HG03108 (cell line): ENCODE data around the gene WDR73.
A peak's percentile ranks its signal among the peaks of the same experiment; 100 is the strongest.
"Not testable (repeated sequence)": the region's sequence is repeated elsewhere in the genome, so short reads cannot be mapped to it uniquely, and the experiment has no call there.

Source experiments
- ATAC-seq: cut with Tn5 transposase; IDR thresholded peaks from one replicate; pipeline ENCODE4 v1.9.1; 2021; ENCODE audit warnings: moderate library complexity; ENCODE audit not compliant: unreplicated experiment

The WDR73 gene

DNA sequence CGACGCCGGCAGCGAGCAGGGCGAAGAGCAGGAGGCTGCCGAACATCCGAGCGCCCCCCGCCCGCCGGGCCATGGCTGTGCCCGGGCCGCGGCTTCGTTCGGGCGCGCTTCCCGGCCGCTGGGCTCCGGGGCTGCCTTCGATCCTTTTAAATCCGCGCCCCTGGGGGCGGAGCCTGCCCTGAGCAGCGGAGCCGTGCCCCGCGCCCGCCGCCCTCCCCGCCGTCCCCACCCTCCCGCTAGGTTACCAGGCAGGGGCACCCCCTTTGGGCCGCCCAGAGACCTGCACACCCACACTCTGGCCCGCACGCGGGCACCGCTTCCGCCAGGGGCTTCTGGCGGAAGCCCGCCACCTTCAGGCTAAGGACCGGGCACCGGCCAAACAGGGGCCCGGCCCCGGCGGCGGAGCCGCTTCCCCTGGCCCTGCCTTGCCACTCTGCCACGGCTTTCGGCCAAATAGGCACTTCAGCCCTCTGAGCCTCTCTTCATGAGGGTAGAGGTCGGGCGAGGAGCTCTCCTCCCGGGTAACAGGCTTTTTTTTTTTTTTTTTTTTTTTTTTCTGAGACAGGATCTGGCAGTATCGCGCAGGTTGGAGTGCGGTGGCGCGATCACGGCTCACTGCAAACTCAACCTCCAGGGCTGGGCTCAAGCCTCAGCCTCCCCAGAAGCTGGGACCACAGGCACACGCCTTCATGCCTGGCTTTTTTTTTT, 4.2 kb upstream of the WDR73 start, which contains the start of gene NMB:
Gene NMB (minus strand): TSS at position 120 of the 708 bp plus-strand sequence. CDS start 47 bp downstream, at position 73.
- ATAC-seq: peak; percentile 71

GRCh38 chr15:84657748-84658079, 3.6 kb upstream of the WDR73 start:
- no peak for ATAC-seq

DNA sequence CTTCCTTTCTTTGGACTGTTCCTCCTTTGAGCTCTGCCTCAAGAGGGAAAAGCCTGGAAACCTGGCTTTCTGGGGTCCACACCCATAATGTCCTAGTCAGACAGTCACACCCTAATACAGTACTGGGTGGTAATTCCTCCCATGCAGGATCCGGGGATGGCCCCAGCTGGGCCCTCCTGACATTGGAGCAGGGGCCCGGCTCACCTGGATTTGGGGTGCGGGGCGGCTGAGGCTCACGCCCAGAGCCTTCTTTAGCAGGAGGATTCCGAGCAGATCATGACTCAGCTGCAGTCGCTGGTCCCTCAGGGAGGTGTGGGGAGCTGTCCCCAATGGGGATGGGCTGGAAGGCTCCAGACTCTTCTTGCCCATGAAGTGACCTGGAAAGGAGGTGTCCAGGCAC, 2.9 kb upstream of the WDR73 start:
- ATAC-seq: no peak

DNA sequence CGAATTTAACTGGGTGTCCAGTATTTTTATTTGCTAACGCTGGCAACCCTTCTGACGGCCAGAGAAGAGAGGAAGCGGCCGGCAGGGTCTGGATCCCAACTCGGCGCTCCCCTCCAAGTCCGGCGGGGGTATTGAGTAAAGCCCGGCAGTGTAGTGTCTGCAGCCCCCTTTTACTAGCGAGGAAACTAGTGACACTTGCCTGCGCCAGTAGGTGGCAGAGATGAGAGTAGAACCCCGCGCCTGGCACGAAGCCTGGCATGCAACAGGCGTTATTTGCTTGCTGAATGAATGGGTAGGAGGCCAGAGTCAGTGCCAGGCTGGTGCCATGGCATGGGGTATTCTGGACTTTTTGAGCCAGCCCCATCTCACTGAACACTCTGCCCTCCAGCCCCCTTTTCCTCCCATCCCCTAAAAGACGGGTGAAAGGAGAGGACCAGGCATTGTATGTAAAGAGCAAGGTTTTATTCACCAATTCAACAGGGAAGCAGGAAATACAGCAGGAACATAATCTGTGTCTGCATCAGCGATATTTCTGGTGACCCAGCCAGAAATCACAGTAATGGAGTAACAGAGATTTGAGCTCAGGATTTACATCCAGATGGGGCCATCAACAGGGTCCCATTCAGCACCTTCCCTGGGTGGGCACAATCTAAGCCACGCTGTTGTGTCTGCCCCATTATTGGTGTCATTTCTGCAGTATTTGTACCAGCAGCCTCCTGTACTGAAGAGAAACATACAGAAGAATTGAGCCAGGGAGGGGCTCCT, 788 bp upstream of the WDR73 start:
- ATAC-seq: no peak

DNA sequence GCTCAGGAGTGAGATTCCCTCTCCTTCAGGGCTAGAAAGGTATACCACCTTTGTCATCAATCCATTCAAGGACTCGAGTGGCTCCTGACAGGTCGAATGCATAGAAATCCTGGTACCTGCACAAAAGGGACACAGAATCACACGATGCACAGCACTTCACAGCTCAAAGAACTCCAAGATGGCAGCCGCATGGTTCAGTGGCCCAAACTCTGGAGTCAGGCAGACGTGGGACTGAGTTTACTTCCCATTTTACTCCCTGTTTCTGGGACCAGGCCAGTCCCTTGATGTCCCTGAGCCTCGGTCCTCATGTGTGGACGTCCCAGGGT, 536 bp downstream of the WDR73 start:
- no peak for ATAC-seq

DNA sequence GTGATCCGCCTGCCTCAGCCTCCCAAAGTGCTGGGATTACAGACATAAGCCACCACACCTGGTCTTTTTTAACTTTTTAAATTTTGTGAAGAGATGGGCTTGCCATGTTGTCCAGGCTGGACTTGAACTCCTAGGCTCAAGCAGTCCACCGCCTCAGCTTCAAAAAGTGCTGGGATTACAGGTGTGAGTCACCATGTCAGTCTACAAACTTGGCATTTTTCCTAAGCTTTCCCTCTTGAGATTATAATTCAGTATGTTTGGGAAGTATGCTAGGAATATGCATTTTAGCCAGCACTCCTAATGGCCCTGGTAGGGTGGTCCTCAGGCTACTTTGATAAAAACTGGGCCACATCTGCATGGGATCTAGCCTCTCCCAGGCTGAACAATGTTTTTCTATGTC, 4.4 kb downstream of the WDR73 start:
- no peak for ATAC-seq

GRCh38 chr15:84648539-84648938, 5.5 kb downstream of the WDR73 start:
- no peak for ATAC-seq

- ATAC-seq: no peak
Measured at GRCh38 chr15:84647726-84648125, 6.4 kb downstream of the WDR73 start.

DNA sequence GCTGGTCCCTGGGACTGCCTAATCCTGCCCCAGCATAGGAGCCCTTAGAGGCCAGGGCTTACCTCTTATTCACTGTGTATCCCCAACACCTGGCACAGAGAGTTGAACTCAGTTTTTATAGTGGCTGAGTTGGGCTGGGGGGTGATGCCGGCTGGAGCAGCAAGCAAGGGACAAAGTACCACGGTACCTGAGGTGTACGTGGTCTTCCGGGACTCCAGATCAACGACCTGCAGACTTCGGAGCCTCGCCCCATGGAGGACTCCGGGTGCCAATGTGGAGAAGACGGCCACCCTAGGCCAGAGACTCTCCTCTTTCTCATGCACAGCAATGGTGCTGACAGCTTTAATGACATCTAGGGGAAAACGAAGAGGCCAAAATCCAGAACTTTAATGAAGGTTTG, 8.1 kb downstream of the WDR73 start:
- no peak for ATAC-seq

DNA sequence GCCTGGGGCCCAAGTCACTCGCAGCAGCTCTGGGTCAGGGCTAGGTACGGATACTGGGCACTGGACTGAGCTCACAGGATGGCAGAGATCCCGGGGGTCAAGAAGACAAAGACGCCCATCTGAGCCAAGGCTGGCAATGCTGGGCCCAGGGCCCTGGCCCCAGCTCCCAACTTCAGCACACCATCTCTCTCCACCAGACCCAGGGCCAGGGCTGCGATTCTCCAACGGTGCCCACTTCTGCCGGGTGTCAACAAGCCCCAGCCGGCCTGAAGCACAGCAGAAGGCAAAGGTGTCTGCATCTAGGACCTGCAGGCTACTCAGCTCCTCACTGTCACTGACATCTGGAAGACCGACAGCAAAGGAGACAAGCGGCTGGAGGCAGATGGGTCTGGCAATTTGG, 8.6 kb downstream of the WDR73 start:
- no peak for ATAC-seq

- ATAC-seq: no peak
Measured at GRCh38 chr15:84643838-84644237, 10.2 kb downstream of the WDR73 start.

DNA sequence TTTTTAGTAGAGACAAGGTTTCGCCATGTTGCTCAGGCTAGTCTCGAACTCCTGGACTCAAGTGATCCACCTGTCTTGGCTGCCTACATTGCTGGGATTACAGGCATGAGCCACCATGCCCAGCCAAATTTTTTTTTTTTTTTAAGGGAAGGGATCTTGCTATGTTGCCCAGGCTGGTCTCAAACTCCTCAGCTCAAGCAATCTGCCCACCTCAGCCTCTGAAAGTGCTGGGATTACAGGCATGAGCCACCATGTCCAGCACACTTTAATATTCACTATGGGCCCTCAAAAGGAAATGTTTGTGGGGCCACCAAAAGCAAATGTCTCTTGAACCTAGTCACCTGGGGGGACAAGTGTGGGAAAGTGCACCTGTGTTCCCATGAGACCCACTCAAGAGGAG, 11.4 kb downstream of the WDR73 start:
- not testable (repeated sequence) for ATAC-seq

DNA sequence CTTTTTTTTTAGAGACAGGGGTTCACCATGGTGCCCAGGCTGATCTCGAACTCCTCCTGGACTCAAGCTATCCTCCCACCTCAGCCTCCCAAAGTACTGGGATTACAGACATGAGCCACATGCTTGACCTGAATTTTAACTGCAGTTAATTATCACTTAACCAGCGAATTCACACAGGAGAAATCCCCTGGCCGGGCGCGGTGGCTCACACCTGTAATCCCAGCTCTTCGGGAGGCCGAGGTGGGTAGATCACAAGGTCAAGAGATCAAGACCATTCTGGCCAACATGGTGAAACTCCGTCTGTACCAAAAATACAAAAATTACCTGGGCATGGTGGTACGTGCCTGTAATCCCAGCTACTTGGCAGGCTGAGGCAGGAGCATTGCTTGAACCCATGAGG, 12.2 kb downstream of the WDR73 start:
- not testable (repeated sequence) for ATAC-seq

GRCh38 chr15:84638103-84638502, 16.0 kb downstream of the WDR73 start:
- ATAC-seq: no peak

DNA sequence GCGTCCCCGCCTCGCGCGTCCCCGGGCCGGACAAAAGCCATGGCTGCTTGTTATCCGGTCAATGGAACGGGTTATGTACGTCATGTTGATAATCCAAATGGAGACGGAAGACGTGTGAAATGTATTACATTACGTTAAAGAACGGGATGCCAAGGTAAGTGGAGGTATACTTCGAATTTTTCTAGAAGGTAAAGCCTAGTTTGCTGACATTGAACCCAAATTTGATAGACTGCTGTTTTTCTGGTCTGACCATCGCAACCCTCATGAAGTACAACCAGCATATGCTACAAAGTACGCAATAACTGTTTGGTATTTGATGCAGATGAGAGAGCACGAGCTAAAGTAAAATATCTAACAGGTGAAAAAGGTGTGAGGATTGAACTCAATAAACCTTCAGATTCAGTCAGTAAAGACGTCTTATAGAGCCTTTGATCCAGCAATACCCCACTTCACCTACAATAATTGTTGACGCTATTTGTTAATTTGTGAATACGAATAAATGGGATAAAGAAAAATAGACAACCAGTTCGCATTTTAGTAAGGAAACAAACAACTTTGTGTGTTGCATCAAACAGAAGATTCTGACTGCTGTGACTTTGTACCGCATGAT, 19.8 kb downstream of the WDR73 start:
- no peak for ATAC-seq

DNA sequence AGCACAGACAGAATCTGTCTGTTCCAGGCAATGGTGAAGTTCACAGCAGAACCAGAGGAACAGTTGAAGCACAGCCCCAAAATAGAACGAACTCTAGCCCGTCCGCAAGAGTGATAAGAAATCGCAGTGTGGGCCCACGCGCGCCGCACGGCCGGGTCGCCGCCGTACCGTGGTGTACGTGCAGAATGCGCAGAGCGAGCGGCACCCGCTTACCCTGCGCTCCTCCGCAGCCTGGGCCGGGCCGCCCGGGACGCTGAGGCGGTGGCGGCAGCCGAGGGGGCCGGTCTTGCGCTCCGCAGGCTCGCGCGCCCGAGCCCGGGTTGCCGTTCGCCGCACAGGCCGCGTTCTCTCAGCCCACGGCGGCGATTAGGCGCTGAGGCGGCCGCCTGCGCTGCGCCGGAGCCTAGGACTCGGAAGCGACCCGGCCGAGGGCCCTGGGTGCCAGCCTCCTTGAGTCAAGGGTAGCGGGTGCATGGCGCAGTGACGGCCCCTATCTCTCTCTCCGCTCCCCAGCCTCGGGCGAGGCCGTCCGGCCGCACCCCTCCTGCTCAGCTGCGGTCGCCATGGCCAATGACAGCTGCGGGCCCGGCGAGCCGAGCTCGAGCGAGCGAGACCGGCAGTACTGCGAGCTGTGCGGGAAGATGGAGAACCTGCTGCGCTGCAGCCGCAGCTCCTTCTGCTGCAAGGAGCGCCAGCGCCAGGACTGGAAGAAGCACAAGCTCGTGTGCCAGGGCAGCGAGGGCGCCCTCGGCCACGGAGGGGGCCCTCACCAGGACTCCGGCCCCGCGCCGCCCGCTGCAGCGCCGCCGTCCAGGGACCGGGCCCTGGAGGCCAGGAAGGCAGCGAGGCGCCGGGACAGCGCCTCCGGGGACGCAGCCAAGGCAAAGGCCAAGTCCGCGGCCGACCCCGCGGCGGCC, 20.5 kb downstream of the WDR73 start:
- peak; percentile 39 for ATAC-seq

DNA sequence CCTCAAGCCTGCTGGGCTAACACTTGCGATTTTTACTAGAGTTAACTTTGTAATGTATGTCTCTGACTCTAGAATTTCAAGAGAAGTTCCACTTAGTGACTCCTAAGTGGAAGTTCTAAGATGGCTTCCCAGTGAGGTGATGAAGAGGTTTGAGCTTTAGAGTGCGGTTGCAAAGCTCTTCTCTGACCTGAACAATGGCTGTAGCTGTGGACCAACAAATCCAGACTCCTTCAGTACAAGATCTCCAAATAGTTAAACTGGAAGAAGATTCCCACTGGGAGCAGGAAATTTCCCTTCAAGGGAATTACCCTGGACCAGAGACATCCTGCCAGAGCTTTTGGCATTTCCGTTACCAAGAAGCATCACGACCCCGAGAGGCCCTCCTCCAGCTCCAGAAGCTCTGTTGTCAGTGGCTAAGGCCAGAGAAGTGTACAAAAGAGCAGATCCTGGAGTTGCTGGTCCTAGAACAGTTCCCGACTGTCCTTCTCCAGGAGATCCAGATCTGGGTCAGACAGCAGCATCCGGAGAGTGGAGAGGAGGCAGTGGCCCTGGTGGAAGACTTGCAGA, 22.3 kb downstream of the WDR73 start:
- no peak for ATAC-seq

DNA sequence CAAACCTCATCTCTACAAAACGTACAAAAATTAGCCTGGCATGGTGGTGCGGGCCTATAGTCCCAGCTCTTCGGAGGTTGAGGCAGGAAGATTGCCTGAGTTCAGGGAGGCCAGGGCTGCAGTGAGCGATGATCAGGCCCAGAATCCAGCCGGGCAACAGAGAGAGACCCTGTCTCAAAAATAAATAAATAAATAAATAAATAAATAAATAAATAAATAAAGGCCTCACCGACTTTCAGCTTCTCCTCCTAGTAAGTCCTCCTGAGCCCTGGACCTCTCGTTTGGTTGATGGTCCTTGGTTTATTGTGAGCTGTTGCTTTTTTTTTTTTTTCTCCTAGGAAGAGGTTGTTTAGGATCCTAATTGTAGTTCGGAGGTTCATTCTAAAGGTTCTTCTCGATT, 25.1 kb downstream of the WDR73 start:
- no peak for ATAC-seq

DNA sequence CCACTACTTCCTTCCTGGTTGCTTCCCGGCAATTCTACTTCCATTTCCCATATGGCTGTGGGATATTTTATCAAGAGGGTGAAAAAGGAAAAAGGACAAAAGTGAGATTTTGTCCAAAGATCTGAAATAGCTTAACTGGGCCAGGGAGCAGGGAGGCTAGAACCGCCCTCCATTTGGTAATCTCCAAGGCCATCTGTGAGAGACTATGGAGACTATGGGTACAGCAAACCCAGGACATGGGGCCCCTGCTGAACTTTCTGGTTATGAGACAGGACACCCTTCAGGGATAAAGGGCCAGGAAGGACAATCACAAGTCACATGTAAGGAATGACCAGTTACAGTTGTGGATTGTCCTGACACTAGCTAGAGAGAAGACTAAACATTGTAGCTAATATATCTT, 29.0 kb downstream of the WDR73 start:
- ATAC-seq: no peak

DNA sequence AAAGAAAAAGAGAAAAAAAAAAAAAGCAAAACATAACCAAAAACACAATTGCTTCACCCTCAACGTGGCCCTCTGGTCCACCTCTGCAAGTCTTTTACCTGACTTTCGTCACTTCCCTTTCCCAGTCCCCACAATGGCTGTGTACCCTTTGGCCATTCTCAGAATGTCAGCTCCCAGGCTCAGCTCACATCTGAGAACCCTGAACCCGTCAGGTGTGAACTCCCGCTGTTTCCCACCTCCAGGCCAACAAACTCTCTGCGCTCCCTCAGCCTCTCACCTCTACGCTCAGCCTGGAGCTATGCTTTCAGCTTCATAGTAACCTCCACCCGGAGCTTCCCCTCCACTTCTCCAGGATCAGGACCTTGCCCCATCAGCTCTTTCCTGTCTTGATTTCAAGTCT, 29.7 kb downstream of the WDR73 start:
- ATAC-seq: no peak
